ENCODE measurements around the gene ACACB. TPM values are rescaled to one million over a fixed set of nuclear protein-coding genes. Genes with fewer than 3 reads are reported as not detected.
"Not testable (repeated sequence)": the region's sequence is repeated elsewhere in the genome, so short reads cannot be mapped to it uniquely, and the experiment has no call there.

ACACB gene
- total RNA-seq, 1 donor from 2014 or later = 17.6 TPM

- no peak for DNase-seq
Measured at GRCh38 chr12:109144224-109144623, 27.8 kb downstream of the ACACB start.

DNA sequence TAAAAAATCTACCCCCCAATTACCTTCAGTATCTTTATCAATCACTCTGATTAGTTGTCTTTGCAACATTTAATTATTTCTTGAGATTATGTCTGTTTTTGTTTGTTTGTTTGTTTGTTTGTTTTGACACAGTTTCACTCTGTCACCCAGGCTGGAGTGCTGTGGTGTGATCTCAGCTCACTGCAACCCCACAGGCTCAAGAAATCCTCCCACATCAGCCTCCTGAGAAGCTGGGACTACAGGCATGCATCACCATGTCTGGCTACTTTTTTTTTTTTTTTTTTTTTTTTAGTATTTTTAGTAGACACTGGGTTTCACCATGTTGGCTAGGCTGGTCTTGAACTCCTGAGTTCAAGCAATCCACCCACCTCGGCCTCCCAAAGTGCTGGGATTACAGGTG, 30.7 kb downstream of the ACACB start:
- not testable (repeated sequence) for DNase-seq

GRCh38 chr12:109147954-109148353, 31.6 kb downstream of the ACACB start:
- DNase-seq = peak; percentile 57

GRCh38 chr12:109150124-109150640, 33.8 kb downstream of the ACACB start:
- DNase-seq = no peak

DNA sequence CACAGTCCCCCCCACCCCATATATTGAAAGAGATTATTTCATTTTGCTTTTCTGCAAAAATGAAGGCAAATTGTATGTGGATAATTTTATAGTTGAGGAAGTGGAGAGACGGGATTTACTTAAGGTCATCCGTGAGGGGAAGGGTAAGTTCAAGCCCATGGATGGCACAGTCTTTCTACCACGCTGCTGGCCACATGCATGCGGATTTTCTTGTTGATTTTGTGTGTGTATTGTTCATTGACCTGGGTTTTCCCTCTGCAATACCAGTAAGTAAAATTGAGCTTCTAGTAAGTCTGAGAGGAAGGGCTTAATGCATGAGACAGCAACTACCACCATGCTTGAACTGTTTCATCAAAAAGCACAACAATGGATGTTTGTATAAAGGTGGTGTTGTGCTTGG, 35.1 kb downstream of the ACACB start:
- no peak for DNase-seq

DNA sequence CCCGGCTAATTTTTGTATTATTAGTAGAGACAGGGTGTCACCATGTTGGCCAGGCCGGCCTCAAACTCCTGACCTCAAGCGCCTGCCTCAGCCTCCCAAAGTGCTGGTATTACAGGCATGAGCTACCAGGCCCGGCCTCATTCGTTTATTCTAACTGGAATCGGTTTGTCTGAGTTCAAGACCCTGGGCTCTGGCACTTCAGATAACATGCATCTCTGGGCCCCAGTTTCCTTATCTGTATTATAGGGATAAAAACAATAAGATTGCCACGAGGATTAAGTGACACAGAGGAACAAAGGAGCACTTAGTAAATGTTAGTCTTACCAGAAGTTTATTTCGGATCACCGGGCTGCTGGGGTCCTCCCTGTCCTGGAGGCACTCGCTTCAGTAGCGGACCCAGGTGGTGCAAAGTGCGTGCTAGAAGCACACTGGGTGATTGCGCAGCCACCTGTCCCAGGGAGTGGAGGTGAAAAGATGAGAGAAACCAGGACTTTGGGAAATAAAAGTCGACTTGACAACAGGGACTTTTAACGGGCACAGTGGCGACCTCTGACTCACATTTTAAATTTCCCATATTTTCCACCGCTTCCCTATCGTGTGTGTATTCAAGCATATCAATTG, 37.5 kb downstream of the ACACB start:
- no peak for DNase-seq

DNA sequence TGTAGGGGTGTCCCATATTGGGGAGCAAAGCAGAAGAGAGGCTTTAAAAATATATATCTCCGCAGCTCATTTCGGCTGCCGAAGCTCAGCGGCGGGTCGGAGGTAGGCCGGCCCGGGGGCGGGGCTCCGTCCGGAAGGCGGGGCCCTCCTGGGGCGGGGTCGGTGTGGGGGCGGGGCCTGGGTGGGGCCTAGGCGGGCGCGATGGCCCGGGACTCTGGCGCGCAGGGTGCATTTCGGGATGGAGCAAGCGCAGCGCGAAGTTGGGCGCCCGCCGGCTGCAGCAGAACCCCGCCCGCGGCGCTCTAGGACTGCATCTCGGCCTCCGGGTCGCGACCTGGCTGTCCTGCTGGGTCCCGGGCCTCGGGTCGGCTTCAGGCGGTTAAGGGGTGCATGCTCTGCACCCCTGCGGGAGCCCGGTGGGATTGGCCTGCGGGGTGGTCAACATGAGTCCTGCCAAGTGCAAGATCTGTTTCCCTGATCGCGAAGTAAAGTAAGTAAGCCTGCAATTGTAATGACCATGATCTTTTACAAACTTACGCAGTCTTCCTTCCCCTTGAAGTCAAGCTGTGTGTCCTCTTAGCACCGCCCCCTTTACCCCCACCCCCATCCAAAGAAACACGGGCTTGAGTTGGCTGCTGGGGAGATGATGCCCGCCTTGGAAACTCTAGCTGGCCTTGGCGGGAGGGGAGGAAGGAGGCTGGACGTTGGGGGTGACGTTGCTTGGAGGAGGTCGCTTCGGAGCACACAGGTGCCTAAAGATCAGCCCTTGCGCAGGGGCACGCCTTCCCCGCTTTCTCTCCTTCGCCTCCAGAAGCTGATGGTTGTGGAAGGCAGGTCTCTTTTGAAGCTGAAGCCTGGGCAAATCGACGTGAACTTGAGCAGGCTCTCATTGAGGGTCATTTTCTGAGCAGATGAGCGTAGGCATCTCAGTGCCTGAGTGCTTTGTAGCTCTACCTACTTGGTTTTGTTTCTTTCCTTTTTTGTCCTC, 38.4 kb downstream of the ACACB start:
- peak; percentile 89 for DNase-seq

DNA sequence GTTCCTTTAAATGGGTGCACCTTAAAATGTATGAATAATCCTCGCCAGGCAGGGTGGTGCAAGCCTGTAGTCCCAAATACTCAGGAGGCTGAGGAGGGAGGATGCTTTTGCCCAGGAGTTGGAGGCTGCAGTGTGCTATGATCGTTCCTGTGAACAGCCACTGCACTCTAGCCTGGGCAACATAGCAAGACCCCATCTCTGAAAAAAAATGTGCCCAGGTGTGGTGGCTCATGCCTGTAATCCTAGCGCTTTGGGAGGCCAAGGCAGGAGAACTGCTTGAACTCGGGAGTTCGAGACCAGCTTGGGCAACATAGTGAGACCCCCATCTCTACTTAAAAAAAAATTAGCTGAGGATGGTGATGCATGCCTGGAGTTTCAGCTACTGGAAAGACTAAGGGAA, 39.6 kb downstream of the ACACB start:
- DNase-seq = no peak

- DNase-seq = no peak
Measured at GRCh38 chr12:109156586-109156985, 40.2 kb downstream of the ACACB start.

GRCh38 chr12:109157986-109158385, 41.6 kb downstream of the ACACB start:
- no peak for DNase-seq

GRCh38 chr12:109160433-109160832, 44.0 kb downstream of the ACACB start:
- no peak for DNase-seq

- DNase-seq = no peak
Measured at GRCh38 chr12:109160873-109161272, 44.5 kb downstream of the ACACB start.

GRCh38 chr12:109162551-109162950, 46.2 kb downstream of the ACACB start:
- no peak for DNase-seq

DNA sequence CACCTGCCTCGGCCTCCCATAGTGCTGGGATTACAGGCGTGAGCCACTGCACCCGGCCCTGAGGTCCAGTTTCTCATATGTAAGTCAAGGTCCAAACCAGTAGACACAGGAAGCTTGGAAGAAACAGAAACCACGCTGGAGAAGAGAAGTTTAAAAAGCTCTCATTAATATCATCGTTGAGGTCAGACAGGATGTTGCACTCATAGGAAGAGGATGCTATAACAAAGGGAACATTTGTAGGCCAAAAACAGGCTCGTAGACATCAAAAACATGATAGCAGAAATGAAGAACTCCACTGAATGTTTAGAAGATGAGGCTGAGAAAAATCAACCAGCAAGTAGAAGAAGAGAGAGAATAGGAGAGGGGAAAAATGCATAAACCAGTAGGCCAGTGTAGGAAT, 46.8 kb downstream of the ACACB start:
- no peak for DNase-seq

GRCh38 chr12:109165599-109165998, 49.2 kb downstream of the ACACB start:
- DNase-seq = no peak

GRCh38 chr12:109166371-109166770, 50.0 kb downstream of the ACACB start:
- DNase-seq = no peak

- no peak for DNase-seq
Measured at GRCh38 chr12:109167781-109168180, 51.4 kb downstream of the ACACB start.

- no peak for DNase-seq
Measured at GRCh38 chr12:109169262-109169661, 52.9 kb downstream of the ACACB start.

GRCh38 chr12:109169686-109170085, 53.3 kb downstream of the ACACB start:
- DNase-seq = peak; percentile 11

DNA sequence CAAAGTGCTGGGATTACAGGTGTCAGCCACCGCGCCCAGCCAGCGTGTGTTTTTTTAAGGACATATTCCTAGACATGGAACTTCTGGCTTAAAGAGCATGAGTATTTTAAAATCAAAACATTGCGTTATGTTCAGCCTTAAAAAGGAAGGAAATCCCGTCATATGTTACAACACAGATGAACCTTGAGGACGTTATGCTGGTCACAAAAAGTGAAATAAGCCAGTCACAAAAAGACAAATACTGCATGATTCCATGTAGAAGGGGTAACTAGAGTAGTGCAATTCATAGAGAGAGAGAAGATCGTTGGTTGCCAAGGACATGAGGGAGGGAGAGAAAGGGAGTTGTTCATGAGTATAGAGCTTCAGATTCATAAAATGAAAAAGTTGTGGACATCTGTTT, 53.9 kb downstream of the ACACB start:
- DNase-seq = no peak

DNA sequence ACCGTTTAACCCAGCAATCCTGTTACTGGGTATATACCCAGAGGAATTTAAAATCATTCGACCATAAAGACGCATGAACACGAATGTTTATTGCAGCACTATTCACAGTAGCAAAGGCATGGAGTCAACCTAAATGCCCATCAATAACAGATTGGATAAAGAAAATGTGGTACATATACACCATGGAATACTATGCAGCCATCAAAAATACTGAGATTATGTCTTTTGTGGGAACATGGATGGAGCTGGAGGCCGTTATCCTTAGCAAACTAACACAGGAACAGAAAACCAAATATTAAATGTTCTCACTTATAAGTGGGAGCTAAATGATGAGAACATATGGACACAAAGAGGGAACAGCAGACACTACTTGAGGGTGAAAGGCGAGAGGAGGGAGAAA, 56.4 kb downstream of the ACACB start:
- DNase-seq = not testable (repeated sequence)

DNA sequence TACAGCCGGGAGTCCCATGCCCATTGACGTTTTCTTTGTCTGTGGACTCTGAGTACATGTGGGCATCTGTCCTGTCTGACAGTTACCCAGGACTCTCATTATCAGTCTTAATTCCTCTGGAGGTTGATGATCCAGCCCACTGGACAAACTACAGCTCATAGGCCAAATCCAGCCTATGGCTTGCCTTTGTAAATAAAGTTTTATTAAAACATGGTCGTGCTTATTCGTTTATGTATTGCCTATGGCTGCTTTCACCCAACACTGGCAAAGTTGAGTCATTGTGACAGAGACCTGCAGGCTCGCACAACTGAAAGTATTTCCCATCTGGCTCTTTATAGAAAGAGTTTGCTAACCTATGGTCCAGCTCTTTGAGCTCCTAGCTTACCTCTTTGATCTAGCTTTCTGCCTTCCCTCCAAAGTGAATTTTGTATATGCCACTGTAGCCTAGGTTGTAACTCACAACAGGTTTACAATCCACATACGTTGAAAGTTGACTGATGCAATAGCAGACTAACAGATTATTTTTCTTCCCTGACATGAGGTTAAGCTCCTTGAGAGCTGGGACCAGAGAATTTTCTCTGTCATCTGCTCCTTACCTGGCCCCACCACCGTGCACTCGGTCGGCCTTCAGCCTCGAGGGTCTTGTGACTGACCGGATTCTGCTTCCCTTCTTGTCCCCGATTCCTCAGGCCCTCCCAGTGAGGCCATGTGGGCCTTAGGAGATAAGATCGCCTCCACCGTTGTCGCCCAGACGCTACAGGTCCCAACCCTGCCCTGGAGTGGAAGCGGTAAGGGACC, 57.3 kb downstream of the ACACB start:
- no peak for DNase-seq

DNA sequence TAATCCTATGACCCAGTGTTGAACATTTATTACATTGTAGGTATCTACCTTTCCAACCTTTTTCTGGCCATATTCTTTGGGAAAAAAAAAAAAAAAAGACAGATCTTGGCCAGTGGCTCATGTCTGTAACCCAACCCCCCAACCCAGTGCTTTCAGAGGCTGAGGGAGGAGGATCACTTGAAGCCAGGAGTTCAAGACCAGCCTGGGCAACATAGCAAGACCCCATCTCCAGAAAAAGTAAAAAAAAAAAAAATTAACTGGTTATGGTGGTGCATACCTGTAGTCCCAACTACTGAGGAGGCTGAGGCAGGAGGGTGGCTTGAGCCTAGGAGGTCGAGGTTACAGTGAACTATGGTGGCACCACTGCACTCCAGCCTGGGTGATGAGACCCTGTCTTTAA, 58.1 kb downstream of the ACACB start:
- no peak for DNase-seq

Measured in tongue (tissue), 2 donors.